Skeletal muscle tissue (tissue), 4 donors: ENCODE results near the gene LRCH3. TPM values are rescaled to one million over a fixed set of nuclear protein-coding genes. Genes with fewer than 3 reads are reported as not detected.

ENCODE experiments used
- H3K27ac ChIP-seq: one replicate; pipeline ENCODE4 v1.7.0; 2013; ENCODE audit warnings: mild to moderate bottlenecking, low read depth, low read length, inconsistent platforms
- H3K27me3 ChIP-seq, 3 donors: one replicate each; pipeline ENCODE4 v1.7.0; 2013; ENCODE audit warnings: low read length in 3 of 3; ENCODE audit not compliant: control insufficient read depth in 3 of 3, insufficient read depth in 3 of 3
- H3K36me3 ChIP-seq, 3 donors: one replicate each; pipeline ENCODE4 v1.7.0; 2013; ENCODE audit warnings: low read length in 3 of 3; ENCODE audit not compliant: control insufficient read depth in 3 of 3, insufficient read depth in 3 of 3
- H3K4me1 ChIP-seq, 3 donors: one replicate each; pipeline ENCODE4 v1.7.0; 2013; ENCODE audit warnings: low read length in 3 of 3, mild to moderate bottlenecking in 3 of 3; ENCODE audit not compliant: control insufficient read depth in 3 of 3, insufficient read depth in 3 of 3
- H3K4me3 ChIP-seq, 3 donors: one replicate each; pipeline ENCODE4 v1.7.0; 2013; ENCODE audit warnings: low read length in 3 of 3
- H3K9ac ChIP-seq, 3 donors: one replicate each; pipeline ENCODE4 v1.7.0; 2013; ENCODE audit warnings: low read length in 3 of 3, mild to moderate bottlenecking in 3 of 3, moderate library complexity in 2 of 3, low read depth in 1 of 3
- H3K9me3 ChIP-seq, 3 donors: one replicate each; pipeline ENCODE4 v1.7.0; 2013; ENCODE audit warnings: low read length in 3 of 3; ENCODE audit not compliant: control insufficient read depth in 3 of 3
- total RNA-seq: library from RNA; depleted of rRNA; stranded (reverse); fragments of >200 nt; gene quantifications from one replicate; pipeline ENCODE4 v1.2.3, GENCODE V29; 2014
- donor health status: Osteomylitis.

The LRCH3 gene
- total RNA-seq, 1 donor from 2014 or later, result 48.0 TPM

DNA sequence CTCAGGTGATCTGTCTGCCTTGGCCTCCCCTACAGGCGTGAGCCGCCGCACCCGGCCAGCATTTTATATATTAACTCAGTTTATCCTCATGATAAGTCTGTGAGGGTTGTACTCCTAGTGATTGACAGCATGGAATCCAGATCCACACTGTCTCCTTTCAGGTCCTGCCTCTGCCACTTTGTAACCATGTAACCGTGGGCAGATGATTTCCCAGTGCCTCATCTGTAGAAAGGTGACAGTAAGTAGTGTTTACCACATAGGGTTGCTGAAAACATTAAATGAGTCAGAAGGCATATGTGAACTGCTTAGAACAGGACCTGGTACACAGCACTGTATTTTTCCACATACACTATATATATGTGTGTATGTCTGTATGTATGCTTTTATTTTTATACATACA lies 38.9 kb upstream of the LRCH3 start:
- peaks cover 0 to 5% (median 3%) of the 10 kb centered on the region in 3 donors for H3K36me3 ChIP-seq
- H3K4me3 ChIP-seq, result no peak overlapping the region
- no peaks in the 10 kb centered on the region for H3K27me3 ChIP-seq
- no peaks in the 10 kb centered on the region for H3K9me3 ChIP-seq
- peaks cover 8 to 35% (median 27%) of the 10 kb centered on the region in 3 donors for H3K4me1 ChIP-seq
- peak overlapping the region; percentile 99 for H3K27ac ChIP-seq
- no peak overlapping the region for H3K9ac ChIP-seq

DNA sequence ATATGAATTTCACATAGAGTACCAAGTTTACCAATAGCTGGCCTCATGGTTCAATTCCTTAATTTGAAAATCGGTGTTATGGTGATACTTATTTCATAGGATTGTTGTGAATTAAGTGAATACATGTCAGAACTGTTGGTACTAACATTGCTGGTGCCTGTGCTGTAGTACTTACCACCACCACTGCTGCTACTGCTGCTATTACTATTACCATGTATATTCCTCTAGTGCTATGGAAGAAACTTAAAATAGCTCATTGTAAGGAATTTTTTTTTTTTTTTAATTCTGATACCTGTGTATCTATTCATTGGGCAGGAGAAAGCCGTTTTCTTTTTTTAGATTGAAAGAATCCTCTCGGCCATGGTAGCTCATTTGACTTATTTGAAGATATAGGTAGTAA lies 37.8 kb upstream of the LRCH3 start:
- peak overlapping the region in 1 of 3 donors; percentile 30 for H3K9ac ChIP-seq
- peaks cover 0 to 5% (median 5%) of the 10 kb centered on the region in 3 donors for H3K36me3 ChIP-seq
- no peaks in the 10 kb centered on the region for H3K9me3 ChIP-seq
- H3K27me3 ChIP-seq, result no peaks in the 10 kb centered on the region
- H3K27ac ChIP-seq, result peak overlapping the region; percentile 10
- peaks cover 5 to 33% (median 23%) of the 10 kb centered on the region in 3 donors for H3K4me1 ChIP-seq
- no peak overlapping the region for H3K4me3 ChIP-seq

DNA sequence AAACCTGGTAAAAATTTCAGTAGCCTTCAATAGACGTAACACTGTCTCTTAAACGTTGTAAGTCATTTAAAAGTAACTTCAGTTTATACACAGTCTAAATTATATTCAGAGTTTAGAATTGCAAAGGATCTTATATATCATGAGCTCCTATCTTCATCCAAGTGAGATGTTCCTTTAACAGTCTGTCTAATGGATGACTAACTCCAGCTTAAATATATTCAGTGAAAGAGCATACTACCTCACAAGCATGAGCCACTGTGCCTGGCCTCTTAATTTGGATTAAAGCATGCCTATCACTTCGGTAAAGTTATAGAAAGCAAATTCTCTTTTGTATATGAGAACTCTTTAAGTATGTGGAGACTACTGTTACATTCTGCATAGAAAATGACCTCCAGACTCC lies 34.4 kb upstream of the LRCH3 start:
- H3K9ac ChIP-seq, result peak overlapping the region in 1 of 3 donors; percentile 47
- H3K36me3 ChIP-seq, result peaks cover 1 to 8% (median 5%) of the 10 kb centered on the region in 3 donors
- no peak overlapping the region for H3K27ac ChIP-seq
- peaks cover 7 to 16% (median 7%) of the 10 kb centered on the region in 3 donors for H3K4me1 ChIP-seq
- H3K27me3 ChIP-seq, result no peaks in the 10 kb centered on the region
- no peak overlapping the region for H3K4me3 ChIP-seq
- H3K9me3 ChIP-seq, result no peaks in the 10 kb centered on the region

DNA sequence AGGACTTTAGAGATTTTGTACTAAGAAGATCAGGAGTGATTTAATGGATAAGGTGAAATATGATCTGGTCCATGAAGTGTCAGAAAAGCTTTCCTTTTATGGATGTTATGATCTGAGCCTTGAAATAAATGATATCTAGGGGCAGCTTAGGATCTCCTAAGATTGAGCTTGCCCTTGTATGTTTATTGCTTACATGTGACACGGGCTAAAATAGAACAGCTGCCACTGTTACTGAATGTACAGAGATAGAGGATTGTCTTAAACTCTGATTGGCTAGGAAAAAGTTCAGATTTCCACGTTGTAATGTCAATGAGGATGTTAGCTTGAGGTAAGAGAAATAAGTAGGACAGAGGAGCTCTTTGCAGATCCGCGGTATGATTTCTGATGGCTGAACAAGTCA lies 32.5 kb upstream of the LRCH3 start:
- Histone ChIP-seq H3K36me3 (peaks cover 3 to 10% (median 5%) of the 10 kb centered on the region in 3 donors), H3K9ac (no peak overlapping the region), H3K9me3 (no peaks in the 10 kb centered on the region), H3K27me3 (no peaks in the 10 kb centered on the region), H3K4me3 (no peak overlapping the region), H3K27ac (peak overlapping the region; percentile 3), H3K4me1 (peaks cover 0 to 4% (median 0%) of the 10 kb centered on the region in 3 donors)

DNA sequence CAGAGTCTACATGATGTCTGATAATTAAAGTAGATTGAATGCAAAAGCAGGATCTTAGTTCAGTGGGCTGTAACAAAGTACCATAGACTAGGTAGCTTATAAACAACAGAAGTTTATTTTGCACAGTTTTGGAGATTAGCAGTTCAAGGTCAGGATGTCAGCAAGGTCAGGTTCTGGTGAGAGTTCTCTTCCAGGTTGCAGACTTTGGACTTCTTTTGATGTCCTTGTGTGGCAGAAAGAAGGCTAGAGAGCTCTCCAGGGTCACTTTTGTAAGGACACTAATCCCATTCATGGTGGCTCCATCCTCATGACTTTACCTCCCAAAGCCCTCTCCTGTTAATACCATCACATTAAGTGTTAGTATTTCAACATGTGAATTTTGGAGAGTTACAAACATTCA lies 29.3 kb upstream of the LRCH3 start:
- no peak overlapping the region for H3K27ac ChIP-seq
- H3K36me3 ChIP-seq, result peaks cover 5 to 12% (median 11%) of the 10 kb centered on the region in 3 donors

DNA sequence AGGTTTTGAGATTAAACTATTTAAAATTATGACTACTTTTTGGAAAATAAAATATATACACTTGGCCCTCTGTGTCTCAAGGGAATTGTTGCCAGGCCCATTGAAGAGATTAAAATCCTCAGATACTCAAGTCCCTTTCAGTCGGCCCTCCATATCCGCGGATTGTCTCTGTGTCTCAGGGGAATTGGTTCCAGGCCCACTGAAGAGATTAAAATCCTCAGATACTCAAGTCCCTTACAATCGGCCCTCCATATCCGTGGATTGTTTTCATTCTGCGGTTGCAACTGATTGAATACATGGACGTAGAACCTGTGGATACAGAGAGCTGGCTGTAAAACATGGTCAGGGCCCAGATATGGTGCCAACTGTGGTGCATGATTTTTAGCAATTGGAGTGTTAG lies 15.7 kb upstream of the LRCH3 start:
- Histone ChIP-seq H3K4me3 (no peak overlapping the region), H3K27ac (no peak overlapping the region)

More for the DNA sequence above, 29.3 kb upstream of the LRCH3 start:
- Histone ChIP-seq H3K9me3 (no peaks in the 10 kb centered on the region), H3K9ac (no peak overlapping the region), H3K4me1 (peaks cover 0 to 4% (median 0%) of the 10 kb centered on the region in 3 donors), H3K4me3 (no peak overlapping the region), H3K27me3 (no peaks in the 10 kb centered on the region)

DNA sequence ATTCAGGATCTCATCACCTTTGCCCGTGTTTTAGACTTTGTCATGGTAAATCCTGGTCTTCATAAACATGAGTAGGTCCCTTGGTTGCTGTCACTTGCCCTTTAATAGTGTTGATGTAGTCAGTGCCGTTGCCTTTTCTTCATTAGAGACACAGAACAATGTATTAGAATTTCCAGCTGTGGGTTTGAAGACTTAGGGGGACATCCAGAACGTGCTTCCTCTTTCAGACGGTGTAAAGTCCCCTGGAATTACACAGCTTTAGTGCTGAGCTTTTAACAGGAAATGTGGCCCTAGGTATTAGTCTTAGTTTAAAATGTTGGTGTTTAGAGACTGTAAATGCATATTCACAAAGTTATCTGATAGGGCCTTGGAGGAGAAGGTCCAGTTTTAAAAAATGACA lies 8.8 kb upstream of the LRCH3 start:
- H3K9me3 ChIP-seq, result no peaks in the 10 kb centered on the region
- no peaks in the 10 kb centered on the region for H3K27me3 ChIP-seq

More for the DNA sequence above, 15.7 kb upstream of the LRCH3 start:
- no peak overlapping the region for H3K9ac ChIP-seq
- no peaks in the 10 kb centered on the region for H3K27me3 ChIP-seq
- H3K4me1 ChIP-seq, result no peaks in the 10 kb centered on the region
- peaks cover 53 to 76% (median 72%) of the 10 kb centered on the region in 3 donors for H3K36me3 ChIP-seq
- no peaks in the 10 kb centered on the region for H3K9me3 ChIP-seq

DNA sequence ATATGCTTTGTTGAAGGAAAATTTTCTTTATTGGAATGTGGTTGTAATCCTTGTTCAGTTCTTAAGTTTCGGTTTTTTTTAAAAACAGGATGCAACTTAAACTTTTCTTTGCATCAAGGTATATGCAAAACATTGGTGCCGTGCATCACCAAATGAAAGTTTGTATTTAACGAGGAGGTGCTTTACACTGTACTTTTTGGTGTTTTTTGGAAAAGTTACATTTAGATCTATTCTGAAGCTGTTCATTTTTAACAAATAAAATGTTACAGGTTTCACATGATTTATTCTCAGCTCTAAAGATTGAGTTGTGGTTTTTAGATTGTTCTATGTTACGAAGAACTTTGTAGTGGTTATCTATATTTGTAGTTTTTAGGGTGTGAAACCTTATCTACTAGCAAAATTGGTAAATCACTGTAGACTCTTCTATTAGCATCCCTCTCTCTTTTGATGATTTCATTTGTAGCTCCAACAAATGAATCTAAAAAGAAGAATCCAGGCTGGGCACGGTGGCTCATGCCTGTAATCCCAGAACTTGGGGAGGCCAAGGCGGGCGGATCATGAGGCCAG lies 7.0 kb upstream of the LRCH3 start:
- no peak overlapping the region for H3K4me3 ChIP-seq
- peaks cover 21 to 33% (median 32%) of the 10 kb centered on the region in 3 donors for H3K36me3 ChIP-seq
- H3K9me3 ChIP-seq, result no peaks in the 10 kb centered on the region
- H3K4me1 ChIP-seq, result no peaks in the 10 kb centered on the region
- H3K27me3 ChIP-seq, result no peaks in the 10 kb centered on the region
- no peak overlapping the region for H3K27ac ChIP-seq
- H3K9ac ChIP-seq, result no peak overlapping the region

More for the DNA sequence above, 8.8 kb upstream of the LRCH3 start:
- Histone ChIP-seq H3K27ac (no peak overlapping the region), H3K4me3 (no peak overlapping the region), H3K9ac (no peak overlapping the region), H3K36me3 (peaks cover 36 to 52% (median 49%) of the 10 kb centered on the region in 3 donors), H3K4me1 (no peaks in the 10 kb centered on the region)

DNA sequence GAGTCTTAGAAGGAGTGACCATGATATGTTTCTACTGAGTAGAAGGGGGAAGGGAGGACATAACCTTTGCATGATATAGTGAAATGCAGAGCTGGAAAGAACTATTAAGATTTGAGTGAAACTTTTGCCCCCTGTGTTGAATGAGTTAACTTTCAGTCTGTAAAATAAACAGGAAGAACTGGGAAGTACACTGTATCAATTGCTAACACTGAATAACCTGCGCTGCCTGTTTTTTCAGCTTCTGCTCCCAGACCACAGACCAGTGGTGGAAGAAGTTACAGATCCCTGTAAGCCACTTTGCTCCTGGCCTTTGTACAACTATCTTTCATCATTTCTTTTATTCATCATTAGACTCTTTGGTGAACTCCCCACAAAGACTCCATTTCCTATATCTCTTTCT lies 3.6 kb upstream of the LRCH3 start:
- Histone ChIP-seq H3K4me1 (peaks cover 0 to 3% (median 0%) of the 10 kb centered on the region in 3 donors), H3K9me3 (no peaks in the 10 kb centered on the region), H3K27me3 (no peaks in the 10 kb centered on the region), H3K4me3 (no peak overlapping the region), H3K27ac (no peak overlapping the region), H3K36me3 (peaks cover 5 to 12% (median 7%) of the 10 kb centered on the region in 3 donors), H3K9ac (no peak overlapping the region)

DNA sequence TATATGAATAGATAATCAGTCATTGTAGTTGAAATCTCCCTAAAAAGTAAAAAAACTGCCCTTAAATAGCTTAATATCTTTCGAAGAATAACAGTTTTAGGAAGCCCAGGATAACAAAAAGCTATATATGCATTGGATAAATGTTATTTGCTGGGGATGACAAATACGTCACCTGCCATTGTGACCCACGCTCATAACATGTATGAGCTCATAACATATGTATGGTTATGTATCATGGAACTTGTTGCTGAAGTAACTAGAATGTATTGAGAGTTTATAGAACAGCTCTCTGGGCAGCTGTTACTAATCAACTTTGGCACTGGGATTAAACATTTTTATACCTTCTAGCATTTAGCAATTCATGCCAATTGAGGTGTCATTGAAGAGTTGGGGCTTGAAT lies 1.7 kb upstream of the LRCH3 start:
- Histone ChIP-seq H3K9ac (no peak overlapping the region), H3K9me3 (no peaks in the 10 kb centered on the region), H3K4me3 (no peak overlapping the region), H3K27ac (no peak overlapping the region), H3K27me3 (no peaks in the 10 kb centered on the region), H3K36me3 (peaks cover 0 to 2% (median 0%) of the 10 kb centered on the region in 3 donors), H3K4me1 (peaks cover 0 to 9% (median 4%) of the 10 kb centered on the region in 3 donors)
